GM21528 (cell line): ENCODE results near the gene NPAS4.
"Not testable (repeated sequence)": the region's sequence is repeated elsewhere in the genome, so short reads cannot be mapped to it uniquely, and the experiment has no call there.

Experiments
- ATAC-seq: cut with Tn5 transposase; IDR thresholded peaks from one replicate; pipeline ENCODE4 v1.9.1; 2021; ENCODE audit warnings: mild to moderate bottlenecking, moderate library complexity; ENCODE audit not compliant: unreplicated experiment, low FRiP score

Gene NPAS4

GRCh38 chr11:66415423-66415822 lies 5.4 kb upstream of the NPAS4 start:
- ATAC-seq = no peak

GRCh38 chr11:66417000-66417399 lies 3.8 kb upstream of the NPAS4 start:
- no peak for ATAC-seq

DNA sequence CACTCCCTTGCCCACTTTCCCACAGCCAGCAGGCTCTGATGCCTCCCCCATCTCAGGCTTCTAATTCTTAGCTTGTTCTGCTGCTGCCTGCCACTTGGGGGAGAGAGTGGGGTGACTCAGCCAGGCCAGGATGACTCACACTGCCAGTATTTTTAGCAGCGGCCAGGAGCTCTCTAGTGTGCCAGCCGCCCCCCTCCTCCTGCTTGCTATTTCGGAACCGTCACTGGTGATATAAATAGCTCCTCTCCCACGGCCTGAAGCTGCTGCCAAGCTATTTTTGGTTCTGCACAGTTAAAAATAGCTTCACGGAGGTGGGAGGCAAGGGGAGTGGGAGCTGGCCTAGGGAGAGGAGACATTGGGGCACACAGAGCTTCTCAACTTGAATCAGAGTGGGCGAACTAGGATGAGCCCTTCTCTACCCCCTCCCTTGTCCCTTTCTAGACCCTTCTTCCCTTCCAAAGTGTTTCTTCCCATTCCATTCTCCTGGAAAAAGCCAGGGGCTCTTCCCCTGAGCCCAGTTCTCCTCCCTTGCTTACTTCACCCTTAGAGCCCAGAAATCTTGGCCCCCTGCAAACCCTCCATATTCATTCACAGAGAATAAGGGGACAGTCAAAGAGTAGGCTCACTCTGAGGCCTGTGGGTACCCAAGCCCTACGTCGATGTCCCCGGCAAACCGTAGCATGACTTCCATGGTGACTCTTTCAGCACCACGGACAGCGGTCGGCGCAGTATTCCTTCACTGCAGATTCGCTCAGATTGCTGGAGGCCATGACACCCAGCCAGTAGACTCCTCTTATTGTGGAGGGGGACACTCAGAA lies 2.5 kb upstream of the NPAS4 start:
- no peak for ATAC-seq

- no peak for ATAC-seq
Measured at GRCh38 chr11:66418986-66419308, 1.9 kb upstream of the NPAS4 start.

DNA sequence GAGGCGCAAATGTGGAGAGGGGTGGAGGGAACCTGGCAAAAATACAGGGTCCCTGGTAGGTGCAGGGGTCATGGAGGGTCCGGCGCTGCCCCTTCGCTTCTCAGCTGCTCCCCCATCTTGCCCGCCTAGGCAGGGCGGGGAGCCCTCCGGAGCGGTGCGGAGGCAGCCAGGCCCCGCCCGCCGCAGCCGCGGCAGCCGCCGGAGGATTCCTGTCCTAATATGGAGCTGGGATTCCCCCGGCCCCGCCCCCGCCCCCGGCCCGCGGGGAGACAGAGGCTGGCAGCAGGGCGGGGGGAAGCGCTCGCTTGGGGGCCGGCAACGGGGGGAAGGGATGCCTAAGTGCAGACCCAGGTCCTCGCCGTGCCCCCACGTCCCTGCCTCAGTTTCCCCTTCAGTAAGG lies 1.0 kb upstream of the NPAS4 start:
- ATAC-seq = no peak

DNA sequence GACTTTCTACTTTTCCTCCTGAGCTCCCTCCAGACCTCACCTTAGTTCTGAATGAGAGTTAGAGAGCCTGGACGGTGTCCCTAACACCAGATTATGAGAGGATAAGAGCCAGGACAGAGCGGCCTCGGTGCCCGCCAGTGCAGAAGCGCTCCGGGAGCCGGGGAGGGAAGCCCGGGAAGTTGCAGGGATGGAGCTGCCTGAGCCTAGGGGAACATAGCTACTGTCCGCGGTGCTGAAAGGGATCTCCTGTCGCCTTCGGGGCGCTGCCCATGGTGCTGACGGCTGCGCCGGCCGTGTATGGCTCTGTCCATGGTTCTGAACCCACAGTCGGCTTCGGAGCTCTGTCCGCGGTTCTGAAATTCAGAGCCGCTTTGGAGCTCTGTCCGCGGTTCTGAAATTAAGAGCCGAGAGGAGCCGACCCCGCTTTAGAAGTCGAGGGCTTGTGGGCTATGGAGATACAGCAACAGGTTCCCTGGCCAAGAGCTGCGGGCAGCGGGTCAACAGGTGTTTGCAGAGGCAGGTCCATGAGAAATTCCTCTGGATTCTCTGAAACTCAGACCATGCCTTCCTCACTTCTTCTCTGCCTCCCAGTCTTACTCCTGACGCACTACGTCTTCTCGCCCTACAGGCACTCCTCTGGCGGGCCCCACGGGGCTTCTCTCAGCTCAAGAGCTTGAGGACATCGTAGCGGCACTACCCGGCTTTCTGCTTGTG lies 814 bp downstream of the NPAS4 start:
- no peak for ATAC-seq

DNA sequence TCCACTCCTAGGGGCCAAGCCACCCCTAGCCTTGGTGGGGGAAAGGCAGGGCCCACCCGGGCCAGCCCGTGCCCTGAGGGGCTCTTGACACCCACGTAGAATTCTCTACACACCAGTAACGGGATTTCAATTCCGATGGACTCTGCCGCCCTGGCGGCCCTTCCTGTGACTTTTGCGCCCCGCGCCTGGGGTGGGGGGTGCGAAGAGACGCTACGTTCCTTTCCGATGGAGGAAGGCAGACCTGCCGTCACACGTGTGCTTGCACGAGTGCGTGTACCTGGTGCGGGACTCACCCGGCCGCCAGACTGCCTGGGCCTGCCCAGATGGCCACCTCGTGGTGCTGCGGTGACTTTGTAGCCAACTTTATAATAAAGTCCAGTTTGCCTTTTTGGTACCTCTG lies 5.5 kb downstream of the NPAS4 start:
- ATAC-seq = no peak

DNA sequence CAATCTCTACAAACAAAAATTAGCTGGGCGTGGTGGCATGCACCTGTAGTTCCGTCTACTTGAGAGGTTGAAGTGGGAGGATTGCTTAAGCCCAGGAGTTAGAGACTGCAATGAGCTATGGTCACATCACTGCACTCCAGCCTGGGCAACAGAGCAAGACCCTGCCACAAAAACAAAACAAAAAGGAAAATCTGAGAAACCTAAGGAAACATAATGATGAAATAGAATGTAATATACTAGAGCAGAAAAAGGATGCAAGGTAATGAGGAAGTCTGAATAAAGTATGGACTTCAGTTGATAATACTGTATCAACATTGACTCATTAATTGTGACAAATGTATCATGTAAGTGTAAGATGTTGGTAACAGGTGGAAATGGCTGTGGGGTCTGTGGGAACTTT lies 8.1 kb downstream of the NPAS4 start:
- ATAC-seq = no peak

GRCh38 chr11:66429983-66430602 lies 9.3 kb downstream of the NPAS4 start:
- no peak for ATAC-seq

DNA sequence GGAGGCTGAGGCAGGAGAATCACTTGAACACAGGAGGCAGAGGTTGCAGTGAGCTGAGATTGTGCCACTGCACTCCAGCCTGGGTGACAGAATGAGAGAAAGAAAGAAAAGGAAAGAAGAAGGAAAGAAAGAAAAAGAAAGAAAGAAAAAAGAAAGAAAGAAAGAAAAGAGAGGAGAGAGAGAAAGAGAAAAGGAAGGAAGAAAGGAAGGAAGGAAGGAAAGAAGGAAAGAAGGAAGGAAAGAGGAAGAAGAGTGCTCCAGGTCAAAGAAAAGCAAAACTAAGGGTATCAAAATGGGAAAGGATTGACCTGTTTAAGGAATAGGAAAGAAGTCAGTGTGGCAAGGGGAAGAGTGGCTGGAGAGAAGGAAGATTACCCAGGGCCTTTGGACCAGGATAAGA lies 10.5 kb downstream of the NPAS4 start:
- ATAC-seq = not testable (repeated sequence)

- not testable (repeated sequence) for ATAC-seq
Measured at GRCh38 chr11:66431871-66432329, 11.1 kb downstream of the NPAS4 start.

- ATAC-seq = no peak
Measured at GRCh38 chr11:66432597-66432996, 11.8 kb downstream of the NPAS4 start.

DNA sequence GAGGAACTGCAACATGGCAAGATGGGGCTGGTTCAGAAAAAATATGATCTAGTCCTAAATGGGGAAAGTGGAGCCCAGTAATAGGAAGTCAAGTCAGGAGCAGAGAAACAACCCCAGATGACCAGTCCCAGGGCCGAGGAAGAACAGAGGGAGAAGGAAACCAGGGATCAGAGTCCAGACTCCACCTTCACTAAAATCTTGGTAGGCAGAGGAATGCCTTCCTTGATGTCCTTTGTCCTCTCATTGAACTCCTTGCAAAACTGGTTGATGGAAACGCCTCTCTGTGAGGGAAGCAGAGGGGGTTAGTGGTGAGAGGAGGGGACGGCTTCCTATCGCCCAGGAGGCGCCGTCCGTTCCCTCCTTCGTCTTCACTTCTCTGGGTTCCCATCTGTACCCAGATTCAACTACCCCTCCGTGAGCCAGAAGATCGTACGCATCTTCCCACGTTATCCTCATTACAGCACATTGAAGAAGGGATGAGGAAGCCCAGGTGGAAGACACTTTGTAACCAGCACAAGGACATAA lies 17.2 kb downstream of the NPAS4 start:
- ATAC-seq = no peak

- ATAC-seq = peak; percentile 90
Measured at GRCh38 chr11:66438504-66439466, 17.9 kb downstream of the NPAS4 start, which contains the start of gene MRPL11. TSS of gene MRPL11 (minus strand) at chr11:66438848. CDS start at chr11:66438754, 94 bp downstream.

DNA sequence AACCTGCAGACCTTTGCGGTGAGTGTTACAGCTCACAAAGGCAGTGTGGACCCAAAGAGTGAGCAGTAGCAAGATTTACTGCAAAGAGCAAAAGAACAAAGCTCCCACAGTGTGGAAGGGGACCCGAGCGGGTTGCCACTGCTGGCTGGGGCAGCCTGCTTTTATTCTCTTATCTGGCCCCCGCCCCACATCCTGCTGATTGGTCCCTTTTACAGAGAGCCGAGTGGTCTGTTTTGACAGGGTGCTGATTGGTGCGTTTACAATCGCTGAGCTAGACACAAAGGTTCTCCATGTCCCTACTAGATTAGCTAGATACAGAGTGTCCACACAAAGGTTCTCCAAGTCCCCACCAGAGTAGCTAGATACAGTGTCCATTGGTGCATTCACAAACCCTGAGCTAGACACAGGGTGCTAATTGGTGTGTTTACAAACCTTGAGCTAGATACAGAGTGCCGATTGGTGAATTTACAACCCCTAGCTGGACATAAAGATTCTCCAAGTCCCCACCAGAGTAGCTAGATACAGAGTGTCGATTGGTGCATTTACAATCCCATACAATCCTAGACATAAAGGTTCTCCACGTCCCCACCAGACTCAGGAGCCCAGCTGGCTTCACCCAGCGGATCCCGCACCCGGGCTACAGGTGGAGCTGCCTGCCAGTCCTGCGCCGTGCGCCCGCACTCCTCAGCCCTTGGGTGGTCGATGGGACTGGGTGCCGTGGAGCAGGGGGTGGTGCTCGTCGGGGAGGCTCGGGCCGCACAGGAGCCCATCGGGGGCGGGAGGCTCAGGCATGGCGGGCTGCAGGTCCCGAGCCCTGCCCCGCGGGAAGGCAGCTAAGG lies 19.5 kb downstream of the NPAS4 start:
- ATAC-seq = not testable (repeated sequence)

DNA sequence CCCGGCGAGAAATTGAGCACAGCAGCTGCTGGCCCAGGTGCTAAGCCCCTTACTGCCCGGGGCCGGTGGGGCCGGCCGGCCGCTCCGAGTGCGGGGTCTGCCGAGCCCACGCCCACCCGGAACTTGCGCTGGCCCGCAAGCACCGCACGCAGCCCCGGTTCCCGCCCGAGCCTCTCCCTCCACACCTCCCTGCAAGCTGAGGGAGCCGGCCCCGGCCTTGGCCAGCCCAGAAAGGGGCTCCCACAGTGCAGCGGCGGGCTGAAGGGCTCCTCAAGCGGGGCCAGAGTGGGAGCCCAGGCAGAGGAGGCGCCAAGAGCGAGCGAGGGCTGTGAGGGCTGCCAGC lies 20.1 kb downstream of the NPAS4 start:
- not testable (repeated sequence) for ATAC-seq

GRCh38 chr11:66443602-66444001 lies 22.8 kb downstream of the NPAS4 start:
- no peak for ATAC-seq

DNA sequence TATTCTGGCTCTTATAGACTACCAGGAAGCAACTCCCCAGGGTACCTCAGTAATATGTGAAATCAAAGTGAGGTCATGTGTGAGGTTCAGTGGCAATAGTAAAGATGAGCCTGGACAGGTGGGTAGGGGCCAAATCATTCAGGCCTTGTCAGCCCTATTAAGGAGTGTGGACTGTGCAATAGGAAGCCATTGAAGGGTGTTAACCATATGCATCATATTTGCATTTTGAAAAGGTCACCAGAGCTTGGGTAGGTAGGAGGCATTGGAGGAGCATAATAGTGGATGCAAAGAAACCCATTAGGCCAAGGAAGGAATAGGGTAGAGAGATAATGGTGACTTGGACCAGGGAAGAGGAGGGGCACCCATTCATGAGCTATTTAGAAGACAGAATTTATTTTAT lies 26.2 kb downstream of the NPAS4 start:
- ATAC-seq = no peak

DNA sequence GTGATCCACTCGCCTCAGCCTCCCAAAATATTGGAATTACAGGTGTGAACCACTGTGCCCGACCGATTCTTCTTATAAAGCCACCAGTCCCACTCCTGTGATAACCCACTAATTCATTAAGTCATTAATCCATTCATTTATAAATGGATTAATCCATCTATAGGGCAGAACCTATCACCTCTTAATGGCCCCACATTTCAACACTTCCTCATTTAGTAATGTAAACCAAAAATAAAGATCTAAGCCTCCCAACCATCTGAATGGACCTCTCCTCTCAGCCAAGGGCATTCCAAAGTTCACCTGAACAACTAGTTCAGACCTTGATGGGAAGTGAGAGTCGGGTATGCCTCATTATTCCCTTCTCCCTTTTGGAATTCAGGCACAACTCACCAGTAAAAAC lies 27.7 kb downstream of the NPAS4 start:
- ATAC-seq = no peak
